ENCODE data around the gene OR5P2.

OR5P2 gene

DNA sequence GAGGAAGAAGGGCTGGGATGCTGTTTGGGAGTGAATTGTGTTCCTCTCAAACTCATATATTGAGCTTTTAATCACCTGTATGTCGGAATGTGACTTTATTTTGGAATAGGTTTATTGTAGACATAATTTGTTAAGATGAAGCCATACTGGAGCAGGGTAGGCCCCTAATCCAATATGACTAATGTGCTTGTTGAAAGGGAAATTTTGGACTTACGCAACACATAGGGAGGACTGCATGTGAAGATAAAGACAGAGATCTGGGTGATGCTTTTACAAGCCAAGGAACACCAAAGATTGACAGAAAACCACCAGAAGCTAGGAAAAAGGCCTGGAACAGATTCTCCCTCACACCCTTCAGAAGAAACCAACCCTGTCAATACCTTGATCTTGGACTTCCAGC, 47.3 kb downstream of the OR5P2 start:
- DNase-seq (ENCODE audit: extremely low read depth, low read depth): no peak
- TF ChIP-seq, protein P1, sequence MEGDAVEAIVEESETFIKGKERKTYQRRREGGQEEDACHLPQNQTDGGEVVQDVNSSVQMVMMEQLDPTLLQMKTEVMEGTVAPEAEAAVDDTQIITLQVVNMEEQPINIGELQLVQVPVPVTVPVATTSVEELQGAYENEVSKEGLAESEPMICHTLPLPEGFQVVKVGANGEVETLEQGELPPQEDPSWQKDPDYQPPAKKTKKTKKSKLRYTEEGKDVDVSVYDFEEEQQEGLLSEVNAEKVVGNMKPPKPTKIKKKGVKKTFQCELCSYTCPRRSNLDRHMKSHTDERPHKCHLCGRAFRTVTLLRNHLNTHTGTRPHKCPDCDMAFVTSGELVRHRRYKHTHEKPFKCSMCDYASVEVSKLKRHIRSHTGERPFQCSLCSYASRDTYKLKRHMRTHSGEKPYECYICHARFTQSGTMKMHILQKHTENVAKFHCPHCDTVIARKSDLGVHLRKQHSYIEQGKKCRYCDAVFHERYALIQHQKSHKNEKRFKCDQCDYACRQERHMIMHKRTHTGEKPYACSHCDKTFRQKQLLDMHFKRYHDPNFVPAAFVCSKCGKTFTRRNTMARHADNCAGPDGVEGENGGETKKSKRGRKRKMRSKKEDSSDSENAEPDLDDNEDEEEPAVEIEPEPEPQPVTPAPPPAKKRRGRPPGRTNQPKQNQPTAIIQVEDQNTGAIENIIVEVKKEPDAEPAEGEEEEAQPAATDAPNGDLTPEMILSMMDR (IDR thresholded peaks at IDR 0.05; ENCODE audit: low read depth, low read length, missing control alignments): no peak
- no peak overlapping the region for H3K4me3 ChIP-seq (replicated peaks; ENCODE audit: low read depth, low read length)
